H1 (cell line): ENCODE data around the gene ZNF556. TPM values are rescaled to one million over a fixed set of nuclear protein-coding genes. Genes with fewer than 3 reads are reported as not detected.
A peak's percentile ranks its signal among the peaks of the same experiment; 100 is the strongest.

Experiments
- CTCF ChIA-PET: fragments of 300-600 bp; sonication (Branson Sonifier 250); formaldehyde crosslinking; loops from one replicate; lab custom pipeline; 2021; ENCODE audit not compliant: partially characterized antibody; lab: Charles Lee
- POLR2A ChIA-PET: fragments of 300-600 bp; sonication (Branson Sonifier 250); formaldehyde crosslinking; loops from one replicate; lab custom pipeline; 2021; ENCODE audit warnings: inconsistent platforms; ENCODE audit not compliant: partially characterized antibody; lab: Charles Lee
- DNase-seq, 2 experiments: peaks; one replicate each; pipeline versions ENCODE4 v3.0.0 to v3.0.0-alpha.2; 2010 to 2022; ENCODE audit warnings: low spot score in 2 of 2, low read depth in 1 of 2, mixed read lengths in 1 of 2
- FAIRE-seq: peaks from 2 replicates; lab custom pipeline; 2011; peaks lifted over from hg19 to GRCh38; lab: Jason Lieb, UNC
- H2AFZ ChIP-seq: 2 replicates; pipeline ENCODE4 v1.8.1; 2012; ENCODE audit warnings: low read length, inconsistent platforms
- H2AK5ac ChIP-seq: 2 replicates; pipeline ENCODE4 v1.6.1; 2013; ENCODE audit warnings: low read depth, low read length
- H2BK120ac ChIP-seq: replicated peaks from 2 replicates; pipeline ENCODE3; 2013; ENCODE audit warnings: low read depth, low read length, inconsistent platforms
- H2BK12ac ChIP-seq: 2 replicates; pipeline ENCODE4 v1.6.1; 2013; ENCODE audit warnings: low read depth, low read length
- H2BK15ac ChIP-seq: 2 replicates; pipeline ENCODE4 v1.6.1; 2013; ENCODE audit warnings: low read length
- H2BK20ac ChIP-seq: 2 replicates; pipeline ENCODE4 v1.6.1; 2013; ENCODE audit warnings: low read length
- H2BK5ac ChIP-seq: 2 replicates; pipeline ENCODE4 v1.6.1; 2013; ENCODE audit warnings: low read depth, low read length
- H3K14ac ChIP-seq: 2 replicates; pipeline ENCODE4 v1.6.1; 2013; ENCODE audit warnings: inconsistent platforms; ENCODE audit not compliant: insufficient read length
- H3K18ac ChIP-seq: 2 replicates; pipeline ENCODE4 v1.6.1; 2013; ENCODE audit warnings: low read length; ENCODE audit errors: extremely low read depth
- H3K23ac ChIP-seq: 2 replicates; pipeline ENCODE4 v1.6.1; 2013; ENCODE audit warnings: inconsistent platforms; ENCODE audit not compliant: insufficient read length
- H3K23me2 ChIP-seq: 2 replicates; pipeline ENCODE4 v1.6.1; 2013; ENCODE audit warnings: low read depth, low read length
- H3K27ac ChIP-seq: 2 replicates; pipeline ENCODE4 v1.6.1; 2011; ENCODE audit warnings: low read depth, low read length, inconsistent platforms
- H3K27me3 ChIP-seq, 4 experiments: replicated peaks in 1 of 4; 1 replicate in 1 of 4; 2 replicates in 3 of 4; pipeline versions ENCODE4 v1.6.1 to v1.8.1; 2011 to 2013; ENCODE audit warnings: low read length in 3 of 4, mild to moderate bottlenecking in 3 of 4, inconsistent platforms in 2 of 4, mixed read lengths in 2 of 4, moderate library complexity in 1 of 4; ENCODE audit not compliant: control insufficient read depth in 3 of 4, insufficient read depth in 3 of 4; ENCODE audit errors: extremely low read depth in 1 of 4
- H3K36me3 ChIP-seq, 4 experiments: 2 replicates each; pipeline versions ENCODE4 v1.6.1 to v1.8.1; 2011 to 2013; ENCODE audit warnings: mild to moderate bottlenecking in 4 of 4, low read length in 3 of 4, moderate library complexity in 2 of 4, control low read depth in 1 of 4, inconsistent platforms in 1 of 4; ENCODE audit not compliant: insufficient read depth in 4 of 4, control insufficient read depth in 2 of 4
- H3K4ac ChIP-seq: replicated peaks from 2 replicates; pipeline ENCODE3; 2013; ENCODE audit warnings: low read length, low read depth, mixed read lengths, inconsistent platforms; ENCODE audit not compliant: insufficient read length
- H3K4me1 ChIP-seq, 4 experiments: replicated peaks in 1 of 4; 1 replicate in 1 of 4; 2 replicates in 3 of 4; pipeline versions ENCODE4 v1.6.1 to v1.8.1; 2011 to 2013; ENCODE audit warnings: low read length in 3 of 4, inconsistent platforms in 2 of 4, mixed read lengths in 1 of 4; ENCODE audit not compliant: insufficient read depth in 4 of 4, control insufficient read depth in 3 of 4
- H3K4me2 ChIP-seq, 2 experiments: 2 replicates each; pipeline versions ENCODE4 v1.6.1 to v1.8.1; 2011 to 2013; ENCODE audit warnings: low read depth in 2 of 2, low read length in 2 of 2, control low read depth in 1 of 2, inconsistent platforms in 1 of 2, mild to moderate bottlenecking in 1 of 2; ENCODE audit not compliant: insufficient read depth in 1 of 2
- H3K4me3 ChIP-seq, 4 experiments: fragments of 200-600, 300-600 bp in 1 of 4; sonication (generic), shearing (Covaris generic), sonication (Bioruptor Twin) in 1 of 4; 2 replicates each; pipeline versions ENCODE4 v1.5.1 to v1.8.1; 2011 to 2016; ENCODE audit warnings: low read length in 4 of 4, low read depth in 3 of 4, control low read depth in 2 of 4, inconsistent platforms in 2 of 4, mild to moderate bottlenecking in 2 of 4, mixed read lengths in 1 of 4, moderate library complexity in 1 of 4; ENCODE audit not compliant: insufficient read depth in 2 of 4; ENCODE audit errors: extremely low read depth in 1 of 4
- H3K56ac ChIP-seq: replicated peaks from 2 replicates; pipeline ENCODE3; 2013; ENCODE audit warnings: low read depth, mild to moderate bottlenecking, mixed read lengths, low read length, inconsistent platforms; ENCODE audit not compliant: insufficient read length
- H3K79me1 ChIP-seq: 2 replicates; pipeline ENCODE4 v1.6.1; 2013; ENCODE audit warnings: low read depth, low read length, control low read depth
- H3K79me2 ChIP-seq, 2 experiments: 2 replicates each; pipeline versions ENCODE4 v1.6.1 to v1.8.1; 2012 to 2013; ENCODE audit warnings: low read length in 2 of 2, mild to moderate bottlenecking in 2 of 2, inconsistent platforms in 1 of 2; ENCODE audit not compliant: insufficient read depth in 2 of 2, control insufficient read depth in 1 of 2
- H3K9ac ChIP-seq, 4 experiments: replicated peaks in 1 of 4; 1 replicate in 1 of 4; 2 replicates in 3 of 4; pipeline versions ENCODE4 v1.6.1 to v1.8.1; 2011 to 2013; ENCODE audit warnings: low read depth in 3 of 4, low read length in 3 of 4, control low read depth in 2 of 4, mild to moderate bottlenecking in 2 of 4, moderate library complexity in 2 of 4, inconsistent platforms in 1 of 4; ENCODE audit errors: extremely low read depth in 1 of 4
- H3K9me3 ChIP-seq, 2 experiments: 2 replicates each; pipeline versions ENCODE4 v1.6.1 to v1.8.1; 2012 to 2013; ENCODE audit warnings: mild to moderate bottlenecking in 2 of 2, moderate library complexity in 2 of 2, control low read depth in 1 of 2, inconsistent platforms in 1 of 2, low read depth in 1 of 2, low read length in 1 of 2, mixed read lengths in 1 of 2; ENCODE audit not compliant: insufficient read depth in 2 of 2
- H4K20me1 ChIP-seq, 2 experiments: replicated peaks in 1 of 2; 2 replicates each; pipeline versions ENCODE3 to v1.8.1; 2011 to 2013; ENCODE audit warnings: inconsistent platforms in 2 of 2, low read length in 2 of 2, mild to moderate bottlenecking in 1 of 2; ENCODE audit not compliant: insufficient read depth in 2 of 2, control insufficient read depth in 1 of 2
- H4K5ac ChIP-seq: 2 replicates; pipeline ENCODE4 v1.6.1; 2013; ENCODE audit warnings: low read length, low read depth, mixed read lengths, inconsistent platforms; ENCODE audit not compliant: insufficient read length
- H4K8ac ChIP-seq: 2 replicates; pipeline ENCODE4 v1.8.0; 2013; ENCODE audit warnings: mild to moderate bottlenecking, moderate library complexity, low read length, inconsistent platforms; ENCODE audit not compliant: insufficient read depth; ENCODE audit errors: extremely low read depth
- H4K91ac ChIP-seq: replicated peaks from 2 replicates; pipeline ENCODE3; 2013; ENCODE audit warnings: low read length, mixed read lengths, inconsistent platforms; ENCODE audit not compliant: insufficient read length
- E2F6 ChIP-seq: IDR thresholded peaks from 2 replicates; pipeline ENCODE4 v1.6.1; 2012; ENCODE audit warnings: inconsistent platforms
- FOSL1 ChIP-seq: IDR thresholded peaks from 2 replicates; pipeline ENCODE4 v1.6.1; 2011; ENCODE audit warnings: mild to moderate bottlenecking, low read depth, low read length, moderate library complexity; ENCODE audit not compliant: insufficient read depth
- WGBS, 2 experiments: shearing (Covaris generic) in 1 of 2; methylation state at CpG; one replicate each; pipeline versions ENCODE4 v1.1.6 to v1.1.7; 2013 to 2015; ENCODE audit warnings: low lambda C conversion rate in 2 of 2, mixed read lengths in 2 of 2, inconsistent platforms in 1 of 2, low coverage in 1 of 2, missing lambda C conversion rate in 1 of 2; ENCODE audit not compliant: insufficient replicate concordance in 2 of 2, insufficient coverage in 1 of 2, insufficient read length in 1 of 2; ENCODE audit errors: extremely low coverage in 1 of 2, missing lambda C conversion rate in 1 of 2; 5-methylcytosine and 5-hydroxymethylcytosine counted together
- polyA plus RNA-seq, 7 experiments: library from polyadenylated mRNA; depleted of rRNA in 3 of 7; stranded (reverse) in 5 of 7; unstranded in 2 of 7; fragments of >200 nt in 5 of 7; fragments of 200-250 nt in 2 of 7; gene quantifications; 1 replicate in 5 of 7; 2 replicates in 1 of 7; 4 replicates in 1 of 7; pipeline versions ENCODE4 v1.2.1 to v1.2.3, GENCODE V29; 2011 to 2013; ENCODE audit warnings: missing spikeins in 2 of 7, mixed read lengths in 2 of 7
- total RNA-seq: library from RNA; stranded (reverse); fragmentation: NEBNext Ultra II Directional; extraction: Animal tissue kit (Norgen Biotek cat#: 25700); gene quantifications from 2 replicates; pipeline ENCODE4 v1.2.1, GENCODE V29; 2021

The ZNF556 gene
- total and polyA plus RNA-seq, 2 of the 8 experiments (the other 6 are each of a cell fraction or from before 2014, with no cell fraction given), result not detected

GRCh38 chr19:2888731-2889224, 21.6 kb downstream of the ZNF556 start:
- no peak overlapping the region for H3K9ac ChIP-seq
- no peak overlapping the region for H3K4me3 ChIP-seq
- DNase-seq, result no peak
- H3K14ac ChIP-seq, result no peak overlapping the region
- no peak overlapping the region for H2BK12ac ChIP-seq
- H3K79me2 ChIP-seq, result no peaks in the 10 kb centered on the region
- H3K79me1 ChIP-seq, result no peaks in the 10 kb centered on the region
- H2BK15ac ChIP-seq, result no peak overlapping the region
- no peak overlapping the region for H2BK120ac ChIP-seq
- no peak overlapping the region for H4K8ac ChIP-seq
- TF ChIP-seq E2F6 (0 out of 2 replicates have a peak, but pooled peaks have one; percentile 27), FOSL1 (no peak)
- H3K23ac ChIP-seq, result no peak overlapping the region
- FAIRE-seq, result no peak
- no peak overlapping the region for H4K91ac ChIP-seq
- H2AK5ac ChIP-seq, result no peak overlapping the region
- CTCF ChIA-PET, result interaction anchor here (0.6 to 2.1 kb wide), 5 partner anchors 10 to 65 kb away, joined by 3 to 11 read pairs (median 4); no protein-coding TSS in a partner anchor
- H2BK20ac ChIP-seq, result no peak overlapping the region
- H2BK5ac ChIP-seq, result no peak overlapping the region
- H3K4me2 ChIP-seq, result no peak overlapping the region
- POLR2A ChIA-PET, result interaction anchor here (1.2 kb wide), 1 partner anchor 61 kb away, joined by 3 read pairs; no protein-coding TSS in a partner anchor
- no peak overlapping the region for H2AFZ ChIP-seq
- H4K20me1 ChIP-seq, result no peaks in the 10 kb centered on the region
- no peaks in the 10 kb centered on the region for H3K4me1 ChIP-seq
- H3K56ac ChIP-seq, result no peak overlapping the region
- H3K27me3 ChIP-seq, result no peaks in the 10 kb centered on the region
- H4K5ac ChIP-seq, result no peak overlapping the region
- H3K9me3 ChIP-seq, result peaks cover 3 to 22% of the 10 kb centered on the region in 2 experiments; a peak in 3 of 4 replicates
- 85% methylated on average over 21 of the region's 37 CpGs; no CpG with 5 or more reads in 1 of the 2 experiments for WGBS, 2 experiments
- no peak overlapping the region for H3K4ac ChIP-seq
- no peaks in the 10 kb centered on the region for H3K36me3 ChIP-seq
- no peak overlapping the region for H3K27ac ChIP-seq
- no peak overlapping the region for H3K18ac ChIP-seq
- H3K23me2 ChIP-seq, result no peaks in the 10 kb centered on the region
